ENCODE data around the gene ZNF790. TPM values are rescaled to one million over a fixed set of nuclear protein-coding genes. Genes with fewer than 3 reads are reported as not detected.
A peak's percentile ranks its signal among the peaks of the same experiment; 100 is the strongest.

ZNF790 gene
- total RNA-seq, 1 experiment from 2014 or later = 5.8 TPM

- intact Hi-C loops (cut with micrococcal nuclease; ENCODE audit: unreplicated experiment) = loop anchor here (5.0 kb wide), 1 partner anchor 65 kb away; the partner anchor contains the start of genes ZNF568 and ZNF829
- H3K9me3 ChIP-seq (ENCODE audit: control insufficient read depth, insufficient read depth, low read depth, low read length) = peaks cover 24% of the 10 kb centered on the region; the same call in 1 of the 2 replicates
- CTCF ChIA-PET = no interaction called here
- DNase-seq (ENCODE audit: low read depth, low spot score) (no peak), ATAC-seq (no peak)
- H3K36me3 ChIP-seq (ENCODE audit: control insufficient read depth, insufficient read depth, low read length) = no peaks in the 10 kb centered on the region
- H3K4me3 ChIP-seq (ENCODE audit: low read depth in 2 of 2, low read length in 2 of 2) = peak overlapping the region; percentile 58 to 93
- in situ Hi-C loops (cut with HindIII; ENCODE audit: low pct_unique_long_range_greater_than_20kb, low sequenced_read_pairs) = no loop called here
- H3K27ac ChIP-seq (ENCODE audit: low read length) = no peak overlapping the region
- BruUV-seq (replicated peaks) = no TSS peak
- H3K27me3 ChIP-seq (ENCODE audit: control insufficient read depth, insufficient read depth, low read length) = no peaks in the 10 kb centered on the region
- POLR2A ChIA-PET = no interaction called here
- TF ChIP-seq SIN3A (IDR thresholded peaks at IDR 0.05; ENCODE audit: borderline replicate concordance, insufficient read depth, low read depth, low read length) (no peak), TCF7L2 (IDR thresholded peaks at IDR 0.05; ENCODE audit: low read depth, low read length) (no peak), REST (IDR thresholded peaks at IDR 0.05; ENCODE audit: insufficient read depth in 1 of 2, low read depth in 2 of 2, low read length in 1 of 2) (no peak), POLR2AphosphoS5 (IDR thresholded peaks at IDR 0.05; ENCODE audit: low read depth, low read length) (no peak)
- TF ChIP-seq, protein P1, sequence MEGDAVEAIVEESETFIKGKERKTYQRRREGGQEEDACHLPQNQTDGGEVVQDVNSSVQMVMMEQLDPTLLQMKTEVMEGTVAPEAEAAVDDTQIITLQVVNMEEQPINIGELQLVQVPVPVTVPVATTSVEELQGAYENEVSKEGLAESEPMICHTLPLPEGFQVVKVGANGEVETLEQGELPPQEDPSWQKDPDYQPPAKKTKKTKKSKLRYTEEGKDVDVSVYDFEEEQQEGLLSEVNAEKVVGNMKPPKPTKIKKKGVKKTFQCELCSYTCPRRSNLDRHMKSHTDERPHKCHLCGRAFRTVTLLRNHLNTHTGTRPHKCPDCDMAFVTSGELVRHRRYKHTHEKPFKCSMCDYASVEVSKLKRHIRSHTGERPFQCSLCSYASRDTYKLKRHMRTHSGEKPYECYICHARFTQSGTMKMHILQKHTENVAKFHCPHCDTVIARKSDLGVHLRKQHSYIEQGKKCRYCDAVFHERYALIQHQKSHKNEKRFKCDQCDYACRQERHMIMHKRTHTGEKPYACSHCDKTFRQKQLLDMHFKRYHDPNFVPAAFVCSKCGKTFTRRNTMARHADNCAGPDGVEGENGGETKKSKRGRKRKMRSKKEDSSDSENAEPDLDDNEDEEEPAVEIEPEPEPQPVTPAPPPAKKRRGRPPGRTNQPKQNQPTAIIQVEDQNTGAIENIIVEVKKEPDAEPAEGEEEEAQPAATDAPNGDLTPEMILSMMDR (IDR thresholded peaks at IDR 0.05) = no peak
- no peaks in the 10 kb centered on the region for H3K4me1 ChIP-seq (ENCODE audit: control insufficient read depth, insufficient read depth, low read length)
Observed at GRCh38 chr19:36851898-36852297, 13.7 kb upstream of the ZNF790 start.

DNA sequence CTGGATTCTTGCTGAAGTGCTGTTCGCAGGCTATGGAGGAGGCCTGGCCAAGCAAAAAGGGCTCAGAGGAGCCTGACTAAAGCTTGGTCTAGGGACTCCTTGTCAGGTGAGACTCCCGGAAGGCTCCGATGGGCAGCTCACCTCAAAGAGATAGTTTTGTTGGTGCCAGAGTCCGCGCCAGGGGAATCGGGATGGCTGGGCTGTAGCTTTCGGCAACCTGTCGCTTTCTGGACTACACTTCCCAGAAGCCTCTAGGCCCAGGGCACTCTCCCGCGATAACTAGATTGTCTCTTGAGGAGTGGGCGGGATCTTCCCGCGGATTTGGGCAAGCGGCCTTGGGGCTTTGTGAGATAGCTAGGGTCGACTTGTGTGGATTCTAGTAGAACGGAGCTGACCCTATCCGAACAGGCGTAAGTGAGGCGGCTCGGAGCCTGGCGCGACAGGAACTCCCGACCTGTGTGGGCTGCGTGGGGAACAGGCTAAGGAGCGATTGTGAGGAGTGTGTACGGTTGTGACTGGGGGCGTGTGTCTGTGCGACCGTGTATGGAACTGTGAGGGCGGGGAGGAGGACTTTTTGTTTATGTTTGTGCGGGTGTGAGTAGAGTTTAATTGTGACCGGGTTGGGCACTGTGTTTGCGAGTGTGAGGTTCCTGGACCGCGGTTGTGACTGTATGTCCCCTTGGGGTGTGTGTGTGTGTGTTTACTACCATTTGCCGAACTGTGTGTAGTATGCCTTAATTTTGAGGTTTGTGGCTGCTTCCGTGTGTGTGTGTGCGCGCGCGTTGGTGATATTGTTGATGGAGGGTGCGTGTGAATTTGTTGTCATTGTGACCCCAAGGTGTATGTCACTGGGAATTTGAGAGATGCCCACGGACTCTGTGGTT, 12.6 kb upstream of the ZNF790 start, which contains the start of gene ZNF345:
Gene ZNF345, plus strand, starts transcription at position 318 of the 884 bp plus-strand sequence. CDS start 25,955 bp downstream, outside the sequence.
- Histone ChIP-seq H3K4me1 (ENCODE audit: control insufficient read depth, insufficient read depth, low read length) (no peaks in the 10 kb centered on the region), H3K36me3 (ENCODE audit: control insufficient read depth, insufficient read depth, low read length) (no peaks in the 10 kb centered on the region), H3K27me3 (ENCODE audit: control insufficient read depth, insufficient read depth, low read length) (no peaks in the 10 kb centered on the region), H3K9me3 (ENCODE audit: control insufficient read depth, insufficient read depth, low read depth, low read length) (peaks cover 13% of the 10 kb centered on the region; the same call in 1 of the 2 replicates), H3K27ac (ENCODE audit: low read length) (peak within 1 kb of the TSS; percentile 90), H3K4me3 (ENCODE audit: low read depth in 2 of 2, low read length in 2 of 2) (peak within 1 kb of the TSS; percentile 58 to 93)
- ChIA-PET CTCF (interaction anchor here (0.5 to 0.6 kb wide), 3 partner anchors 8 to 1049 kb away, joined by 3 to 14 read pairs (median 7); no protein-coding TSS in a partner anchor), POLR2A (interaction anchor here (0.5 kb wide), 1 partner anchor 154 kb away, joined by 7 read pairs; no protein-coding TSS in a partner anchor)
- ATAC-seq (peak; percentile 97), DNase-seq (ENCODE audit: low read depth, low spot score) (peak; percentile 93)
- TF ChIP-seq POLR2AphosphoS5 (IDR thresholded peaks at IDR 0.05; ENCODE audit: low read depth, low read length) (0 out of 2 replicates have a peak, but pooled peaks have one; percentile 33), TCF7L2 (IDR thresholded peaks at IDR 0.05; ENCODE audit: low read depth, low read length) (no peak), SIN3A (IDR thresholded peaks at IDR 0.05; ENCODE audit: borderline replicate concordance, insufficient read depth, low read depth, low read length) (peak; percentile 88; the same call in 1 of the 2 replicates), REST (IDR thresholded peaks at IDR 0.05; ENCODE audit: insufficient read depth in 1 of 2, low read depth in 2 of 2, low read length in 1 of 2) (no peak)
- TF ChIP-seq, protein P1 (IDR thresholded peaks at IDR 0.05) = no peak
- TSS peak; percentile 93 for BruUV-seq (replicated peaks)
- in situ Hi-C loops (cut with HindIII; ENCODE audit: low pct_unique_long_range_greater_than_20kb, low sequenced_read_pairs) = no loop called here
- intact Hi-C loops (cut with micrococcal nuclease; ENCODE audit: unreplicated experiment) = loop anchor here (5.0 kb wide), 1 partner anchor 66 kb away; the partner anchor contains the start of genes ZNF568 and ZNF829
